Naive thymus-derived CD8-positive, alpha-beta T cell (primary cell): ENCODE data around the gene CHST15. TPM values are rescaled to one million over a fixed set of nuclear protein-coding genes. Genes with fewer than 3 reads are reported as not detected.

Experiments
- ATAC-seq, 2 donors: fragments of 150-1000 bp; cut with Tn5 transposase in 1 of 2; sonication (Bioruptor Pico), chemical (Tn5 transposase) in 1 of 2; 1 replicate in 1 of 2; 2 replicates in 1 of 2; pipeline ENCODE4 v1.10.0; 2021; ENCODE audit warnings: mild to moderate bottlenecking in 2 of 2, moderate library complexity in 2 of 2
- POLR2A ChIA-PET: fragments of 350-600 bp; sonication (Branson Sonifier 250); formaldehyde crosslinking; loops from one replicate; lab custom pipeline; 2021; ENCODE audit warnings: antibody characterized with exemption; lab: Charles Lee
- DNase-seq, 10 donors: peaks; one replicate each; pipeline versions ENCODE4 v3.0.0 to v3.0.0-alpha.2; 2020 to 2022
- H3K27ac Mint-ChIP-seq, 10 donors: one replicate each; pipeline ENCODE4 v1.8.0; 2020 to 2022; ENCODE audit warnings: mild to moderate bottlenecking in 10 of 10, mixed read lengths in 10 of 10, moderate library complexity in 4 of 10, inconsistent platforms in 1 of 10
- H3K27me3 Mint-ChIP-seq, 5 donors: one replicate each; pipeline ENCODE4 v1.8.0; 2021 to 2022; ENCODE audit warnings: mixed read lengths in 5 of 5
- H3K36me3 Mint-ChIP-seq, 3 donors: one replicate each; pipeline ENCODE4 v1.8.0; 2020 to 2022; ENCODE audit warnings: mixed read lengths in 3 of 3, mild to moderate bottlenecking in 2 of 3, inconsistent platforms in 1 of 3
- H3K4me1 Mint-ChIP-seq, 4 donors: one replicate each; pipeline ENCODE4 v1.8.0; 2021 to 2022; ENCODE audit warnings: mixed read lengths in 4 of 4
- H3K4me3 Mint-ChIP-seq, 10 donors: one replicate each; pipeline ENCODE4 v1.8.0; 2020 to 2022; ENCODE audit warnings: mild to moderate bottlenecking in 10 of 10, mixed read lengths in 10 of 10, moderate library complexity in 6 of 10, inconsistent platforms in 1 of 10
- H3K9me3 Mint-ChIP-seq, 9 donors: one replicate each; pipeline ENCODE4 v1.8.0; 2020 to 2022; ENCODE audit warnings: mixed read lengths in 9 of 9, mild to moderate bottlenecking in 3 of 9, inconsistent platforms in 1 of 9, moderate library complexity in 1 of 9
- polyA plus RNA-seq, 3 donors: library from polyadenylated mRNA; unstranded; fragments of 300-500 nt; fragmentation: Illumina TruSeq; gene quantifications; one replicate each; pipeline ENCODE4 v1.2.3, GENCODE V29; 2021
- total RNA-seq, 8 experiments: library from RNA in 2 of 8; stranded (reverse) in 2 of 8; gene quantifications; one replicate each; pipeline ENCODE4 v1.2.3 and lab custom pipeline; 2021 to 2026

The CHST15 gene
- total and polyA plus RNA-seq, 5 experiments from 2014 or later = 0.05 to 2.4 (median 1.1) TPM; not detected in 1

GRCh38 chr10:124083740-124084397, 9.5 kb downstream of the CHST15 start:
- POLR2A ChIA-PET = interaction anchor here (0.6 kb wide), 1 partner anchor 45 kb away, joined by 3 read pairs; no protein-coding TSS in a partner anchor
- no peak overlapping the region for H3K27ac Mint-ChIP-seq
- H3K4me1 Mint-ChIP-seq = peaks cover 0 to 42% (median 0%) of the 10 kb centered on the region in 4 donors
- H3K4me3 Mint-ChIP-seq = no peak overlapping the region
- H3K36me3 Mint-ChIP-seq = no peaks in the 10 kb centered on the region
- H3K27me3 Mint-ChIP-seq = peaks cover 0 to 8% (median 8%) of the 10 kb centered on the region in 5 donors
- ATAC-seq (no peak), DNase-seq (no peak)
- no peaks in the 10 kb centered on the region for H3K9me3 Mint-ChIP-seq

GRCh38 chr10:124083047-124083739, 10.2 kb downstream of the CHST15 start:
- Mint-ChIP-seq H3K27me3 (peaks cover 0 to 2% (median 1%) of the 10 kb centered on the region in 5 donors), H3K27ac (no peak overlapping the region), H3K9me3 (no peaks in the 10 kb centered on the region), H3K4me3 (no peak overlapping the region), H3K4me1 (peaks cover 0 to 45% (median 0%) of the 10 kb centered on the region in 4 donors), H3K36me3 (no peaks in the 10 kb centered on the region)
- no peak for DNase-seq
- no peak for ATAC-seq
- POLR2A ChIA-PET = interaction anchor here (0.6 kb wide), 1 partner anchor 45 kb away, joined by 3 read pairs; no protein-coding TSS in a partner anchor

GRCh38 chr10:124082555-124082954, 10.8 kb downstream of the CHST15 start:
- H3K4me3 Mint-ChIP-seq = no peak overlapping the region

GRCh38 chr10:124081547-124082140, 11.8 kb downstream of the CHST15 start:
- Mint-ChIP-seq H3K36me3 (no peaks in the 10 kb centered on the region), H3K27me3 (peaks cover 0 to 1% (median 0%) of the 10 kb centered on the region in 5 donors), H3K4me3 (no peak overlapping the region), H3K27ac (no peak overlapping the region), H3K4me1 (peaks cover 0 to 50% (median 0%) of the 10 kb centered on the region in 4 donors), H3K9me3 (no peaks in the 10 kb centered on the region)
- ATAC-seq = no peak
- POLR2A ChIA-PET = no interaction called here
- DNase-seq = no peak

More at GRCh38 chr10:124082555-124082954, 10.8 kb downstream of the CHST15 start:
- no peaks in the 10 kb centered on the region for H3K9me3 Mint-ChIP-seq
- ATAC-seq (no peak), DNase-seq (no peak)
- H3K36me3 Mint-ChIP-seq = no peaks in the 10 kb centered on the region
- POLR2A ChIA-PET = no interaction called here
- no peak overlapping the region for H3K27ac Mint-ChIP-seq
- H3K4me1 Mint-ChIP-seq = peaks cover 0 to 48% (median 0%) of the 10 kb centered on the region in 4 donors
- H3K27me3 Mint-ChIP-seq = peaks cover 0 to 1% (median 0%) of the 10 kb centered on the region in 5 donors

- Mint-ChIP-seq H3K9me3 (no peaks in the 10 kb centered on the region), H3K4me1 (peaks cover 0 to 51% (median 2%) of the 10 kb centered on the region in 4 donors), H3K27ac (no peak overlapping the region), H3K4me3 (no peak overlapping the region), H3K27me3 (no peaks in the 10 kb centered on the region), H3K36me3 (no peaks in the 10 kb centered on the region)
- ATAC-seq (no peak), DNase-seq (no peak)
- POLR2A ChIA-PET = no interaction called here
Observed at GRCh38 chr10:124079864-124080263, 13.5 kb downstream of the CHST15 start.

GRCh38 chr10:124078714-124079113, 14.7 kb downstream of the CHST15 start:
- DNase-seq (no peak), ATAC-seq (no peak)
- no peak overlapping the region for H3K4me3 Mint-ChIP-seq
- H3K4me1 Mint-ChIP-seq = peaks cover 4 to 54% (median 9%) of the 10 kb centered on the region in 4 donors
- POLR2A ChIA-PET = no interaction called here
- no peaks in the 10 kb centered on the region for H3K9me3 Mint-ChIP-seq
- H3K27ac Mint-ChIP-seq = no peak overlapping the region
- H3K27me3 Mint-ChIP-seq = no peaks in the 10 kb centered on the region
- H3K36me3 Mint-ChIP-seq = no peaks in the 10 kb centered on the region

- H3K27ac Mint-ChIP-seq = no peak overlapping the region
- peaks cover 0 to 2% (median 0%) of the 10 kb centered on the region in 5 donors for H3K27me3 Mint-ChIP-seq
- peaks cover 4 to 61% (median 11%) of the 10 kb centered on the region in 4 donors for H3K4me1 Mint-ChIP-seq
Observed at GRCh38 chr10:124078028-124078427, 15.4 kb downstream of the CHST15 start.

GRCh38 chr10:124077208-124077993, 16.0 kb downstream of the CHST15 start:
- no peaks in the 10 kb centered on the region for H3K36me3 Mint-ChIP-seq
- POLR2A ChIA-PET = no interaction called here

More at GRCh38 chr10:124078028-124078427, 15.4 kb downstream of the CHST15 start:
- Mint-ChIP-seq H3K9me3 (no peaks in the 10 kb centered on the region), H3K36me3 (no peaks in the 10 kb centered on the region), H3K4me3 (no peak overlapping the region)
- no peak for ATAC-seq
- DNase-seq = no peak
- POLR2A ChIA-PET = no interaction called here

GRCh38 chr10:124076148-124076733, 17.2 kb downstream of the CHST15 start:
- no peak for DNase-seq
- Mint-ChIP-seq H3K4me1 (peaks cover 4 to 73% (median 18%) of the 10 kb centered on the region in 4 donors), H3K9me3 (no peaks in the 10 kb centered on the region), H3K36me3 (no peaks in the 10 kb centered on the region), H3K4me3 (no peak overlapping the region), H3K27ac (no peak overlapping the region), H3K27me3 (peaks cover 0 to 5% (median 2%) of the 10 kb centered on the region in 5 donors)
- POLR2A ChIA-PET = no interaction called here
- ATAC-seq = no peak

More at GRCh38 chr10:124077208-124077993, 16.0 kb downstream of the CHST15 start:
- Mint-ChIP-seq H3K27me3 (peaks cover 0 to 5% (median 2%) of the 10 kb centered on the region in 5 donors), H3K9me3 (no peaks in the 10 kb centered on the region), H3K4me1 (peaks cover 4 to 67% (median 13%) of the 10 kb centered on the region in 4 donors), H3K4me3 (no peak overlapping the region), H3K27ac (no peak overlapping the region)
- ATAC-seq = no peak
- no peak for DNase-seq

GRCh38 chr10:124075231-124075955, 18.0 kb downstream of the CHST15 start:
- Mint-ChIP-seq H3K9me3 (no peaks in the 10 kb centered on the region), H3K27me3 (peaks cover 0 to 5% (median 2%) of the 10 kb centered on the region in 5 donors), H3K4me3 (no peak overlapping the region), H3K27ac (no peak overlapping the region), H3K4me1 (peaks cover 4 to 64% (median 18%) of the 10 kb centered on the region in 4 donors), H3K36me3 (no peaks in the 10 kb centered on the region)
- no peak for DNase-seq
- POLR2A ChIA-PET = no interaction called here
- ATAC-seq = no peak

- no peak for ATAC-seq
- H3K9me3 Mint-ChIP-seq = no peaks in the 10 kb centered on the region
- POLR2A ChIA-PET = no interaction called here
- peaks cover 0 to 5% (median 2%) of the 10 kb centered on the region in 5 donors for H3K27me3 Mint-ChIP-seq
- DNase-seq = peak in 1 of 10 donors; percentile 15
- peak overlapping the region in 4 of 10 donors; percentile 26 to 57 (median 36) for H3K4me3 Mint-ChIP-seq
- no peak overlapping the region for H3K27ac Mint-ChIP-seq
- peaks cover 4 to 59% (median 18%) of the 10 kb centered on the region in 4 donors for H3K4me1 Mint-ChIP-seq
- H3K36me3 Mint-ChIP-seq = no peaks in the 10 kb centered on the region
Observed at GRCh38 chr10:124074501-124075109, 18.8 kb downstream of the CHST15 start.
